ENCODE results near the gene PARD3B. TPM values are rescaled to one million over a fixed set of nuclear protein-coding genes. Genes with fewer than 3 reads are reported as not detected.

The PARD3B gene
- total RNA-seq, 1 experiment from 2014 or later: 2.0 TPM

DNA sequence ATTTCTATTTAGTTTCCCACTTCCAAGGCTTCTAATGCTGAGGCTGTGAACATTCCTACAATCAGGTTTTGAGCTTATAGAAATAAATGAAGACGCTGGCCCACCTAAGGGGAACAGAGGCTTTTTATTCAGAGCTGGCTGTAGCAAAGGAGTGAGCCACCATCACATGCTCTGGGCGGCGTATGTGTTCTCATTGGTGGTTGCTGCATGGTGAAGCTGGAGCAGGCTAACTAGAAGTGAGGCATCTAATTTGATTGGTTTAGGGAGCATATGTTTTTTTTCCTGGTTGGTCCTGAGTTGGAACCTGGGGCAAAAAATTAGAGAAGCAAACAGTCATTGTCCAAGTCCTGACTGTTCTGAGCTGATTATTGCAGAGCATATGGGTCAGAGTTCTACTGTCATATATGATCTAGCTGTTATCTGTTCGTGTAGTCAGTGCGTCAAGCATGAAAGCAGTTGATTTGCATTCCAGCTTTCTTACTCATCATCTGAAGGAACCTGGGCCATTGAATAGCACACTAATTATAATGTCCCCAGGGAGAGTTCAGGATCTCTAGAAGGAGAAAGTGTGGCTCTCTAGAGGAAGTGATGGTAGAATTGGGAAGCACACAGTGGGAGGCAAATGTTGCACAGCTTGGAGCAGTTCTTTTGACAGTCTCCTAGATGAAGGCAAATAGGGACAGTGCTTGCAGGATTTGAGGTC is 279.6 kb downstream of the PARD3B start:
- H3K27ac ChIP-seq (ENCODE audit: low read depth, low read length): no peak overlapping the region
- no peak overlapping the region for H3K9ac ChIP-seq (ENCODE audit: low read length)
- ChIA-PET CTCF (no interaction called here), RAD21 (ENCODE audit: low non-redundant PET in 1 of 2, low total read pairs in 2 of 2, uncharacterized antibody in 2 of 2, unreplicated experiment in 2 of 2) (no interaction called here), POLR2A (no interaction called here)
- no peaks in the 10 kb centered on the region for H3K36me3 ChIP-seq (ENCODE audit: control insufficient read depth in 1 of 2, insufficient read depth in 2 of 2, low read length in 2 of 2)
- H3K79me2 ChIP-seq (ENCODE audit: insufficient read depth, low read length): no peaks in the 10 kb centered on the region
- ATAC-seq (no peak), DNase-seq (ENCODE audit: low read depth, low spot score) (no peak)
- H4K20me1 ChIP-seq (ENCODE audit: insufficient read depth): no peaks in the 10 kb centered on the region
- BruUV-seq (replicated peaks): no TSS peak
- no peaks in the 10 kb centered on the region for H3K9me3 ChIP-seq (ENCODE audit: control insufficient read depth in 1 of 2, insufficient read depth in 1 of 2, low read depth in 1 of 2, low read length in 2 of 2)
- no peaks in the 10 kb centered on the region for H3K4me1 ChIP-seq (ENCODE audit: control insufficient read depth in 1 of 2, insufficient read depth in 2 of 2, low read length in 2 of 2)
- H3K4me2 ChIP-seq (ENCODE audit: low read length): no peak overlapping the region
- intact Hi-C loops (cut with micrococcal nuclease): no loop called here
- no peaks in the 10 kb centered on the region for H3K9me2 ChIP-seq (ENCODE audit: insufficient read depth)
- TF ChIP-seq POLR2AphosphoS5 (IDR thresholded peaks at IDR 0.05; ENCODE audit: low read depth, low read length): no peak
- TF ChIP-seq EZH2phosphoT487 (IDR thresholded peaks at IDR 0.05; ENCODE audit: borderline replicate concordance): no peak
- no peak for TF ChIP-seq ZNF274 (IDR thresholded peaks at IDR 0.05; ENCODE audit: low read depth, low read length)
- no peak for TF ChIP-seq ZFX (IDR thresholded peaks at IDR 0.05)
- TF ChIP-seq FOSL1 (IDR thresholded peaks at IDR 0.05; ENCODE audit: low read depth): no peak
- no peak for TF ChIP-seq SIN3A (IDR thresholded peaks at IDR 0.05; ENCODE audit: low read depth)
- TF ChIP-seq SRF (IDR thresholded peaks at IDR 0.05; ENCODE audit: low read depth): no peak
- TF ChIP-seq, protein P1, sequence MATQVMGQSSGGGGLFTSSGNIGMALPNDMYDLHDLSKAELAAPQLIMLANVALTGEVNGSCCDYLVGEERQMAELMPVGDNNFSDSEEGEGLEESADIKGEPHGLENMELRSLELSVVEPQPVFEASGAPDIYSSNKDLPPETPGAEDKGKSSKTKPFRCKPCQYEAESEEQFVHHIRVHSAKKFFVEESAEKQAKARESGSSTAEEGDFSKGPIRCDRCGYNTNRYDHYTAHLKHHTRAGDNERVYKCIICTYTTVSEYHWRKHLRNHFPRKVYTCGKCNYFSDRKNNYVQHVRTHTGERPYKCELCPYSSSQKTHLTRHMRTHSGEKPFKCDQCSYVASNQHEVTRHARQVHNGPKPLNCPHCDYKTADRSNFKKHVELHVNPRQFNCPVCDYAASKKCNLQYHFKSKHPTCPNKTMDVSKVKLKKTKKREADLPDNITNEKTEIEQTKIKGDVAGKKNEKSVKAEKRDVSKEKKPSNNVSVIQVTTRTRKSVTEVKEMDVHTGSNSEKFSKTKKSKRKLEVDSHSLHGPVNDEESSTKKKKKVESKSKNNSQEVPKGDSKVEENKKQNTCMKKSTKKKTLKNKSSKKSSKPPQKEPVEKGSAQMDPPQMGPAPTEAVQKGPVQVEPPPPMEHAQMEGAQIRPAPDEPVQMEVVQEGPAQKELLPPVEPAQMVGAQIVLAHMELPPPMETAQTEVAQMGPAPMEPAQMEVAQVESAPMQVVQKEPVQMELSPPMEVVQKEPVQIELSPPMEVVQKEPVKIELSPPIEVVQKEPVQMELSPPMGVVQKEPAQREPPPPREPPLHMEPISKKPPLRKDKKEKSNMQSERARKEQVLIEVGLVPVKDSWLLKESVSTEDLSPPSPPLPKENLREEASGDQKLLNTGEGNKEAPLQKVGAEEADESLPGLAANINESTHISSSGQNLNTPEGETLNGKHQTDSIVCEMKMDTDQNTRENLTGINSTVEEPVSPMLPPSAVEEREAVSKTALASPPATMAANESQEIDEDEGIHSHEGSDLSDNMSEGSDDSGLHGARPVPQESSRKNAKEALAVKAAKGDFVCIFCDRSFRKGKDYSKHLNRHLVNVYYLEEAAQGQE (IDR thresholded peaks at IDR 0.05; ENCODE audit: low read depth): no peak
- no peak for TF ChIP-seq EZH2 (IDR thresholded peaks at IDR 0.05)
- TF ChIP-seq JUND (IDR thresholded peaks at IDR 0.05): no peak
- no peak for TF ChIP-seq EGR1 (IDR thresholded peaks at IDR 0.05; ENCODE audit: low read depth)
- TF ChIP-seq, protein P2, sequence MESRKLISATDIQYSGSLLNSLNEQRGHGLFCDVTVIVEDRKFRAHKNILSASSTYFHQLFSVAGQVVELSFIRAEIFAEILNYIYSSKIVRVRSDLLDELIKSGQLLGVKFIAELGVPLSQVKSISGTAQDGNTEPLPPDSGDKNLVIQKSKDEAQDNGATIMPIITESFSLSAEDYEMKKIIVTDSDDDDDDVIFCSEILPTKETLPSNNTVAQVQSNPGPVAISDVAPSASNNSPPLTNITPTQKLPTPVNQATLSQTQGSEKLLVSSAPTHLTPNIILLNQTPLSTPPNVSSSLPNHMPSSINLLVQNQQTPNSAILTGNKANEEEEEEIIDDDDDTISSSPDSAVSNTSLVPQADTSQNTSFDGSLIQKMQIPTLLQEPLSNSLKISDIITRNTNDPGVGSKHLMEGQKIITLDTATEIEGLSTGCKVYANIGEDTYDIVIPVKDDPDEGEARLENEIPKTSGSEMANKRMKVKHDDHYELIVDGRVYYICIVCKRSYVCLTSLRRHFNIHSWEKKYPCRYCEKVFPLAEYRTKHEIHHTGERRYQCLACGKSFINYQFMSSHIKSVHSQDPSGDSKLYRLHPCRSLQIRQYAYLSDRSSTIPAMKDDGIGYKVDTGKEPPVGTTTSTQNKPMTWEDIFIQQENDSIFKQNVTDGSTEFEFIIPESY (IDR thresholded peaks at IDR 0.05; ENCODE audit: extremely low read depth, insufficient replicate concordance, low read length): no peak
- no peaks in the 10 kb centered on the region for H3K27me3 ChIP-seq (ENCODE audit: insufficient read depth, low read length)
- H2AFZ ChIP-seq (ENCODE audit: low read depth, low read length, poor library complexity, severe bottlenecking): no peak overlapping the region
- no peak overlapping the region for H3K4me3 ChIP-seq (replicated peaks in 1 of 2; ENCODE audit: low read depth in 1 of 2, low read length in 2 of 2)
